Lung (tissue), 12 donors: Measurements from ENCODE around the gene L3MBTL3. TPM values are rescaled to one million over a fixed set of nuclear protein-coding genes. Genes with fewer than 3 reads are reported as not detected.

Source experiments
- ATAC-seq: fragments of 200-7000 bp; cut with Tn5 transposase; one replicate; pipeline ENCODE4 v1.9.1; 2020; ENCODE audit warnings: moderate number of reproducible peaks; ENCODE audit not compliant: insufficient read depth, low FRiP score
- DNase-seq, 3 donors: peaks; one replicate each; pipeline ENCODE4 v3.0.0-alpha.2; 2013 to 2017
- H3K27ac ChIP-seq, 2 donors: one replicate each; pipeline ENCODE4 v1.5.1; 2013; ENCODE audit warnings: mild to moderate bottlenecking in 2 of 2, moderate library complexity in 2 of 2, control low read depth in 1 of 2, inconsistent platforms in 1 of 2, low read depth in 1 of 2, low read length in 1 of 2
- H3K27me3 ChIP-seq, 3 donors: one replicate each; pipeline ENCODE4 v1.5.1; 2013; ENCODE audit warnings: low read length in 2 of 3; ENCODE audit not compliant: control insufficient read depth in 3 of 3, insufficient read depth in 3 of 3
- H3K36me3 ChIP-seq, 4 donors: one replicate each; pipeline ENCODE4 v1.5.1; 2013; ENCODE audit warnings: low read length in 4 of 4, mild to moderate bottlenecking in 1 of 4, moderate library complexity in 1 of 4; ENCODE audit not compliant: control insufficient read depth in 4 of 4, insufficient read depth in 4 of 4
- H3K4me1 ChIP-seq, 5 donors: one replicate each; pipeline ENCODE4 v1.5.1; 2013; ENCODE audit warnings: low read length in 5 of 5, mild to moderate bottlenecking in 2 of 5, moderate library complexity in 1 of 5; ENCODE audit not compliant: control insufficient read depth in 5 of 5, insufficient read depth in 5 of 5
- H3K4me3 ChIP-seq: one replicate; pipeline ENCODE4 v1.5.1; 2013; ENCODE audit warnings: mild to moderate bottlenecking, control low read depth, moderate library complexity
- H3K9ac ChIP-seq, 2 donors: one replicate each; pipeline ENCODE4 v1.5.1; 2013; ENCODE audit warnings: low read length in 2 of 2, control low read depth in 1 of 2; ENCODE audit not compliant: insufficient read depth in 1 of 2
- H3K9me3 ChIP-seq, 4 donors: one replicate each; pipeline ENCODE4 v1.5.1; 2013; ENCODE audit warnings: low read length in 3 of 4, mild to moderate bottlenecking in 1 of 4, moderate library complexity in 1 of 4; ENCODE audit not compliant: control insufficient read depth in 4 of 4, insufficient read depth in 3 of 4
- WGBS, 2 donors: extraction: QIAGEN DNeasy Blood & Tissue Kit; methylation state at CpG; one replicate each; pipeline ENCODE4 v1.1.7; 2013; 5-methylcytosine and 5-hydroxymethylcytosine counted together
- polyA plus RNA-seq, 2 donors: library from polyadenylated mRNA; stranded (reverse); fragments of 200-250 nt; gene quantifications; one replicate each; pipeline ENCODE4 v1.2.1, GENCODE V29; 2013
- total RNA-seq, 2 donors: library from RNA; depleted of rRNA in 1 of 2; stranded (reverse); fragments of >200 nt in 1 of 2; gene quantifications; one replicate each; pipeline ENCODE4 v1.2.1, GENCODE V29; 2014 to 2021
- TF ChIP-seq, protein P1 (sequence below): IDR thresholded peaks from 2 replicates; pipeline ENCODE4 v1.5.1; 2012; ENCODE audit warnings: mild to moderate bottlenecking; ENCODE audit errors: control extremely low read depth, extremely low read depth
- donor health status: control.
- donor health status: control.
- donor health status: Bipolar disorder and iron deficiency.
- donor health status: healthy.
- donor health status: DM: yes; HTN: yes; CAD: no.

Gene L3MBTL3
- total and polyA plus RNA-seq, 4 donors, result 2.0 to 15.9 (median 3.7) TPM

DNA sequence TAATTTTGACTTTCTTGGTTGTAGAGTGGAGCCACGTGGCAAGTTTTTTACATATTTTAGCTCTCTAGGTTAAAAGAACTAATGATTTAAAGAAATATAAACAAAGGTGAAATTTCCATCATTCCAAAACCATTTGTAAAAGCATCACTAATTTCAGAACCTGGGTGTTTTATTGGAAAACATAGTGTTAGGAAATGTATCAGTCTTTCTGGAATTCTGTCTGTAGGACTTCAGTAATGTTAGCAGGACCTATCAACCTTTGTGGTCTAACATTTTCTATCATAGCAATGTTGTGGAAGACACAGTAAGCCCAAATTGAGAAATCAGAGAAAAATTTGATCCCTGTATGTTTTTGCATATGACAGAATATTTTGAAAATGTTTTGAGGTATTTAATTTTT lies 28.3 kb downstream of the L3MBTL3 start:
- no peaks in the 10 kb centered on the region for H3K9me3 ChIP-seq
- peaks cover 0 to 13% (median 7%) of the 10 kb centered on the region in 4 donors for H3K36me3 ChIP-seq
- TF ChIP-seq, protein P1, sequence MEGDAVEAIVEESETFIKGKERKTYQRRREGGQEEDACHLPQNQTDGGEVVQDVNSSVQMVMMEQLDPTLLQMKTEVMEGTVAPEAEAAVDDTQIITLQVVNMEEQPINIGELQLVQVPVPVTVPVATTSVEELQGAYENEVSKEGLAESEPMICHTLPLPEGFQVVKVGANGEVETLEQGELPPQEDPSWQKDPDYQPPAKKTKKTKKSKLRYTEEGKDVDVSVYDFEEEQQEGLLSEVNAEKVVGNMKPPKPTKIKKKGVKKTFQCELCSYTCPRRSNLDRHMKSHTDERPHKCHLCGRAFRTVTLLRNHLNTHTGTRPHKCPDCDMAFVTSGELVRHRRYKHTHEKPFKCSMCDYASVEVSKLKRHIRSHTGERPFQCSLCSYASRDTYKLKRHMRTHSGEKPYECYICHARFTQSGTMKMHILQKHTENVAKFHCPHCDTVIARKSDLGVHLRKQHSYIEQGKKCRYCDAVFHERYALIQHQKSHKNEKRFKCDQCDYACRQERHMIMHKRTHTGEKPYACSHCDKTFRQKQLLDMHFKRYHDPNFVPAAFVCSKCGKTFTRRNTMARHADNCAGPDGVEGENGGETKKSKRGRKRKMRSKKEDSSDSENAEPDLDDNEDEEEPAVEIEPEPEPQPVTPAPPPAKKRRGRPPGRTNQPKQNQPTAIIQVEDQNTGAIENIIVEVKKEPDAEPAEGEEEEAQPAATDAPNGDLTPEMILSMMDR, result no peak
- ATAC-seq (no peak), DNase-seq (no peak)
- no peak overlapping the region for H3K4me3 ChIP-seq
- no peak overlapping the region for H3K27ac ChIP-seq
- 84 to 93% methylated on average over 1 of the region's 1 CpG for WGBS, 2 donors
- peaks cover 0 to under 1% (median 0%) of the 10 kb centered on the region in 3 donors for H3K27me3 ChIP-seq
- H3K9ac ChIP-seq, result no peak overlapping the region
- H3K4me1 ChIP-seq, result no peaks in the 10 kb centered on the region

DNA sequence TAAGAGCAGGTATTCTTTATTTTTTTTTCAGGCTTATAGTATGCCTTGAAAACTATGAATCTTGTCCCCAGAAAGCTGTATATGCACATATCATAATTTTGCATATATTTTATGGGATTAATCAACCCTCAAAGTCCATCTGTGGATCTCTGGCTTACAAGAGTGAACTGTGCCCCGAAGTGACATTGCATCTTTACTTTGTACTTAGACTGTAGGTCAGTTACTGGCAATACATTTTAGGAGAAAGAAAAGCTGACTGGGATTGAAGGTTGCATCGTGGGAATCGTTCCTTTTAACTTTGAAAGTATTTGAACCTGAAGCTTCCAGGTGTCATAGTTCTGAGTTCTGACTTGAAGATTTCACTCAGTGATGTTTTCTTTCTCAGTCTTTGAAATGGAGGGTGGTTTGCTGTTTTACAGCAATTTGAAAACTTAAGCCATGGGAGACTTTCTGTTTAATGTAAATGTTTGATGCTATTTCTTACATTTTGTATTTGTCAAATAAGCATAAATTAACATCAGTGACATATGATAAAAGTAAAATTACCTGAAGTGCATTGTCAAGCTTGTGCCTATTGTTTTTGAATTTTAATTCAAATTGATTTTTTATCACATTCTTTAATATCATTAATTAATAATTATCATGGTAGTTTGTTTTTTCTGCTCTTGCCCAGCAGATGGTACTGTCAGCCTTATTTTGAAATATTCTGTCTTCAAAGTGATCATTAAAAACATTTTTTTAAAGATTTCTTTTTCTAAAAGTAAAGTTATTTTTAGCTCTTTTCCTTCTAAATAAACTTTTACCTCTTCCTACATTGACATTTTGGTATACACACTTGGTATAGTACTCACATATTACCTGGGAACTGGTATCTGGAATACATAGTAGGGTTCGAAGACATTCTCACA lies 29.0 kb downstream of the L3MBTL3 start:
- ATAC-seq (no peak), DNase-seq (no peak)
- H3K4me1 ChIP-seq, result no peaks in the 10 kb centered on the region
- no peak overlapping the region for H3K4me3 ChIP-seq
- H3K9me3 ChIP-seq, result no peaks in the 10 kb centered on the region
- peaks cover 0 to 2% (median 0%) of the 10 kb centered on the region in 3 donors for H3K27me3 ChIP-seq
- no peak overlapping the region for H3K9ac ChIP-seq
- TF ChIP-seq, protein P1, result no peak
- peaks cover 4 to 15% (median 9%) of the 10 kb centered on the region in 4 donors for H3K36me3 ChIP-seq
- no peak overlapping the region for H3K27ac ChIP-seq
- WGBS, 2 donors, result 88 to 95% methylated on average over 4 of the region's 4 CpGs

DNA sequence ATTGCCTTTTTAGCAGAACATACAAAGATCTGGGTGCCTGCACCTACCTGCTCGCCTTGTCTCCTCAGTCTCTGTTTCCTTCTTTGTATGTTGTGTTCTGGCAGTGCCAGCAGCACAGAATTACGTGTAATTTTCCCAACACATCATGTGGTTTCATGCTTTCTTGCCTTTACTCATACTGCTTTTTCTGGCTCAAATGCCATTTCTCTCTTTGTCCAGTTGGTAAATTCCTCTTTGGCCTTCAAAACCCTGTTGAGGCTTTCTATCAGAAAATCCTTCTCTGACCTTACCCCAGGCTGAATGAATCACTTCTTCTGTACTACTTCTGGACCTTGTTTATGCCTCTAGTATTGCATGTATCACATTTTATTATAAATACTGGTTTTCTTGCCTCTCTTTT lies 31.8 kb downstream of the L3MBTL3 start:
- no peaks in the 10 kb centered on the region for H3K9me3 ChIP-seq
- ATAC-seq (no peak), DNase-seq (no peak)
- H3K27ac ChIP-seq, result no peak overlapping the region
- TF ChIP-seq, protein P1, result no peak
- H3K4me1 ChIP-seq, result no peaks in the 10 kb centered on the region
- H3K36me3 ChIP-seq, result peaks cover 9 to 20% (median 15%) of the 10 kb centered on the region in 4 donors
- no peak overlapping the region for H3K9ac ChIP-seq
- peaks cover 0 to 2% (median 0%) of the 10 kb centered on the region in 3 donors for H3K27me3 ChIP-seq
- H3K4me3 ChIP-seq, result no peak overlapping the region
- 96% methylated on average over 2 of the region's 2 CpGs for whole genome bisulfite sequencing, 2 donors
